Adipocyte (in vitro differentiated cells): ENCODE measurements around the gene MECP2.

ENCODE experiments used
- DNase-seq: peaks from one replicate; pipeline ENCODE4 v3.0.0-alpha.2; 2015; ENCODE audit warnings: low read depth
- H3K27me3 ChIP-seq: replicated peaks from 2 replicates; pipeline ENCODE4 v1.7.0; 2013; ENCODE audit warnings: mild to moderate bottlenecking, low read length, moderate library complexity; ENCODE audit not compliant: control insufficient read depth, insufficient read depth
- H3K36me3 ChIP-seq: 2 replicates; pipeline ENCODE4 v1.7.0; 2013; ENCODE audit warnings: low read length, mild to moderate bottlenecking, moderate library complexity; ENCODE audit not compliant: control insufficient read depth, insufficient read depth, severe bottlenecking
- H3K4me1 ChIP-seq: 2 replicates; pipeline ENCODE4 v1.7.0; 2013; ENCODE audit warnings: mild to moderate bottlenecking, low read length, moderate library complexity; ENCODE audit not compliant: control insufficient read depth, insufficient read depth
- H3K4me3 ChIP-seq: 2 replicates; pipeline ENCODE4 v1.7.0; 2013; ENCODE audit warnings: mild to moderate bottlenecking, low read length, moderate library complexity
- H3K9ac ChIP-seq: 2 replicates; pipeline ENCODE4 v1.7.0; 2013; ENCODE audit warnings: mild to moderate bottlenecking, low read length, moderate library complexity
- H3K9me3 ChIP-seq: 2 replicates; pipeline ENCODE4 v1.7.0; 2013; ENCODE audit warnings: mild to moderate bottlenecking, low read length, moderate library complexity; ENCODE audit not compliant: control insufficient read depth

The MECP2 gene

GRCh38 chrX:154131955-154132354, 34.4 kb upstream of the MECP2 start:
- no peak overlapping the region for H3K4me3 ChIP-seq
- no peaks in the 10 kb centered on the region for H3K36me3 ChIP-seq
- peaks cover 21% of the 10 kb centered on the region for H3K27me3 ChIP-seq
- no peaks in the 10 kb centered on the region for H3K9me3 ChIP-seq
- DNase-seq: no peak
- H3K4me1 ChIP-seq: no peaks in the 10 kb centered on the region
- no peak overlapping the region for H3K9ac ChIP-seq

GRCh38 chrX:154126101-154126500, 28.6 kb upstream of the MECP2 start:
- Histone ChIP-seq H3K36me3 (no peaks in the 10 kb centered on the region), H3K4me3 (no peak overlapping the region), H3K9ac (no peak overlapping the region), H3K9me3 (peaks cover 3% of the 10 kb centered on the region), H3K27me3 (peaks cover 8% of the 10 kb centered on the region), H3K4me1 (no peaks in the 10 kb centered on the region)
- DNase-seq: no peak

GRCh38 chrX:154125391-154126040, 28.0 kb upstream of the MECP2 start:
- no peak for DNase-seq
- peaks cover 8% of the 10 kb centered on the region for H3K27me3 ChIP-seq
- no peak overlapping the region for H3K4me3 ChIP-seq
- H3K9me3 ChIP-seq: peaks cover 5% of the 10 kb centered on the region
- no peaks in the 10 kb centered on the region for H3K36me3 ChIP-seq
- H3K9ac ChIP-seq: no peak overlapping the region
- H3K4me1 ChIP-seq: no peaks in the 10 kb centered on the region

GRCh38 chrX:154123241-154124219, 26.0 kb upstream of the MECP2 start:
- no peak overlapping the region for H3K4me3 ChIP-seq
- H3K9me3 ChIP-seq: peaks cover 8% of the 10 kb centered on the region
- DNase-seq: no peak

GRCh38 chrX:154121961-154122360, 24.4 kb upstream of the MECP2 start:
- Histone ChIP-seq H3K36me3 (no peaks in the 10 kb centered on the region), H3K4me3 (no peak overlapping the region), H3K27me3 (peaks cover 10% of the 10 kb centered on the region), H3K4me1 (no peaks in the 10 kb centered on the region), H3K9ac (no peak overlapping the region), H3K9me3 (peaks cover 14% of the 10 kb centered on the region)
- no peak for DNase-seq

More at GRCh38 chrX:154123241-154124219, 26.0 kb upstream of the MECP2 start:
- H3K9ac ChIP-seq: no peak overlapping the region
- H3K4me1 ChIP-seq: no peaks in the 10 kb centered on the region
- H3K27me3 ChIP-seq: peaks cover 8% of the 10 kb centered on the region
- no peaks in the 10 kb centered on the region for H3K36me3 ChIP-seq

- no peak for DNase-seq
- Histone ChIP-seq H3K36me3 (no peaks in the 10 kb centered on the region), H3K9me3 (peaks cover 14% of the 10 kb centered on the region), H3K27me3 (peaks cover 18% of the 10 kb centered on the region), H3K4me1 (no peaks in the 10 kb centered on the region), H3K9ac (no peak overlapping the region), H3K4me3 (no peak overlapping the region)
Observed at GRCh38 chrX:154121207-154121606, 23.7 kb upstream of the MECP2 start.

GRCh38 chrX:154120567-154120966, 23.1 kb upstream of the MECP2 start:
- no peak overlapping the region for H3K9ac ChIP-seq
- no peaks in the 10 kb centered on the region for H3K4me1 ChIP-seq
- H3K9me3 ChIP-seq: peaks cover 11% of the 10 kb centered on the region
- no peak overlapping the region for H3K4me3 ChIP-seq
- no peak for DNase-seq
- H3K27me3 ChIP-seq: peaks cover 22% of the 10 kb centered on the region
- H3K36me3 ChIP-seq: no peaks in the 10 kb centered on the region

- Histone ChIP-seq H3K4me1 (no peaks in the 10 kb centered on the region), H3K9me3 (peaks cover 11% of the 10 kb centered on the region), H3K27me3 (peaks cover 38% of the 10 kb centered on the region), H3K4me3 (no peak overlapping the region), H3K9ac (no peak overlapping the region), H3K36me3 (no peaks in the 10 kb centered on the region)
- DNase-seq: no peak
Observed at GRCh38 chrX:154117566-154117965, 20.0 kb upstream of the MECP2 start.

GRCh38 chrX:154116426-154117211, 19.1 kb upstream of the MECP2 start:
- no peak for DNase-seq
- no peaks in the 10 kb centered on the region for H3K36me3 ChIP-seq
- no peak overlapping the region for H3K4me3 ChIP-seq
- peaks cover 38% of the 10 kb centered on the region for H3K27me3 ChIP-seq
- H3K9me3 ChIP-seq: peaks cover 11% of the 10 kb centered on the region
- H3K4me1 ChIP-seq: no peaks in the 10 kb centered on the region
- H3K9ac ChIP-seq: no peak overlapping the region

- no peaks in the 10 kb centered on the region for H3K4me1 ChIP-seq
- peaks cover 11% of the 10 kb centered on the region for H3K9me3 ChIP-seq
- H3K27me3 ChIP-seq: peaks cover 38% of the 10 kb centered on the region
- no peaks in the 10 kb centered on the region for H3K36me3 ChIP-seq
- H3K9ac ChIP-seq: no peak overlapping the region
- H3K4me3 ChIP-seq: no peak overlapping the region
- DNase-seq: no peak
Observed at GRCh38 chrX:154115750-154116149, 18.2 kb upstream of the MECP2 start.

GRCh38 chrX:154115071-154115470, 17.6 kb upstream of the MECP2 start:
- peaks cover 38% of the 10 kb centered on the region for H3K27me3 ChIP-seq

More at GRCh38 chrX:154115071-154115470, 17.6 kb upstream of the MECP2 start:
- Histone ChIP-seq H3K4me1 (no peaks in the 10 kb centered on the region), H3K9me3 (peaks cover 8% of the 10 kb centered on the region), H3K4me3 (no peak overlapping the region), H3K9ac (no peak overlapping the region), H3K36me3 (no peaks in the 10 kb centered on the region)
- DNase-seq: no peak
